Astrocyte of the cerebellum (primary cell): ENCODE measurements around the gene ABLIM1.

Source experiments
- DNase-seq: peaks from one replicate; pipeline ENCODE4 v3.0.0-alpha.2; 2011; ENCODE audit warnings: low read depth
- H3K4me3 ChIP-seq: 2 replicates; pipeline ENCODE4 v1.5.1; 2011; ENCODE audit warnings: mild to moderate bottlenecking, low read depth, low read length, moderate library complexity
- in situ Hi-C: cut with HindIII; loops from 2 replicates; pipeline ENCODE4 v1.10.0; 2017; ENCODE audit warnings: low sequenced_read_pairs
- TF ChIP-seq, protein P1 (sequence below): IDR thresholded peaks from 2 replicates; pipeline ENCODE4 v1.5.1; 2012; ENCODE audit warnings: low read length, low read depth, moderate library complexity, mild to moderate bottlenecking; ENCODE audit errors: missing control alignments

ABLIM1 gene

GRCh38 chr10:114534571-114534981 lies 123.5 kb downstream of the ABLIM1 start:
- no peak for DNase-seq
- in situ Hi-C loops, result no loop called here
- TF ChIP-seq, protein P1, sequence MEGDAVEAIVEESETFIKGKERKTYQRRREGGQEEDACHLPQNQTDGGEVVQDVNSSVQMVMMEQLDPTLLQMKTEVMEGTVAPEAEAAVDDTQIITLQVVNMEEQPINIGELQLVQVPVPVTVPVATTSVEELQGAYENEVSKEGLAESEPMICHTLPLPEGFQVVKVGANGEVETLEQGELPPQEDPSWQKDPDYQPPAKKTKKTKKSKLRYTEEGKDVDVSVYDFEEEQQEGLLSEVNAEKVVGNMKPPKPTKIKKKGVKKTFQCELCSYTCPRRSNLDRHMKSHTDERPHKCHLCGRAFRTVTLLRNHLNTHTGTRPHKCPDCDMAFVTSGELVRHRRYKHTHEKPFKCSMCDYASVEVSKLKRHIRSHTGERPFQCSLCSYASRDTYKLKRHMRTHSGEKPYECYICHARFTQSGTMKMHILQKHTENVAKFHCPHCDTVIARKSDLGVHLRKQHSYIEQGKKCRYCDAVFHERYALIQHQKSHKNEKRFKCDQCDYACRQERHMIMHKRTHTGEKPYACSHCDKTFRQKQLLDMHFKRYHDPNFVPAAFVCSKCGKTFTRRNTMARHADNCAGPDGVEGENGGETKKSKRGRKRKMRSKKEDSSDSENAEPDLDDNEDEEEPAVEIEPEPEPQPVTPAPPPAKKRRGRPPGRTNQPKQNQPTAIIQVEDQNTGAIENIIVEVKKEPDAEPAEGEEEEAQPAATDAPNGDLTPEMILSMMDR, result no peak

GRCh38 chr10:114532226-114532625 lies 125.8 kb downstream of the ABLIM1 start:
- H3K4me3 ChIP-seq, result no peak overlapping the region
- in situ Hi-C loops, result no loop called here
- TF ChIP-seq, protein P1, result no peak
- no peak for DNase-seq

More at GRCh38 chr10:114534571-114534981, 123.5 kb downstream of the ABLIM1 start:
- H3K4me3 ChIP-seq, result no peak overlapping the region

GRCh38 chr10:114526504-114527238 lies 131.4 kb downstream of the ABLIM1 start:
- H3K4me3 ChIP-seq, result peak overlapping the region; percentile 34
- DNase-seq, result no peak
- in situ Hi-C loops, result no loop called here
- TF ChIP-seq, protein P1, result no peak

GRCh38 chr10:114526126-114526503 lies 132.0 kb downstream of the ABLIM1 start:
- peak overlapping the region; percentile 34 for H3K4me3 ChIP-seq
- in situ Hi-C loops, result no loop called here
- TF ChIP-seq, protein P1, result no peak
- DNase-seq, result peak; percentile 51

- peak; percentile 55 for DNase-seq
- in situ Hi-C loops, result no loop called here
- TF ChIP-seq, protein P1, result no peak
- no peak overlapping the region for H3K4me3 ChIP-seq
Measured at GRCh38 chr10:114525368-114525949, 132.6 kb downstream of the ABLIM1 start.

- H3K4me3 ChIP-seq, result no peak overlapping the region
- no peak for DNase-seq
- TF ChIP-seq, protein P1, result no peak
- in situ Hi-C loops, result loop anchor here (5.0 kb wide), 1 partner anchor 33 kb away; no protein-coding TSS in a partner anchor
Measured at GRCh38 chr10:114523876-114524275, 134.2 kb downstream of the ABLIM1 start.
